Trophoblast cell (in vitro differentiated cells and primary cell): ENCODE measurements around the gene MAP3K20.

ENCODE experiments used
- DNase-seq, 2 donors: peaks; one replicate each; pipeline ENCODE4 v3.0.0-alpha.2; 2016
- H2AFZ ChIP-seq: 2 replicates; pipeline ENCODE4 v1.6.1; 2013; ENCODE audit warnings: low read length, moderate library complexity, mild to moderate bottlenecking; ENCODE audit not compliant: insufficient read depth, poor library complexity
- H2AK5ac ChIP-seq: 2 replicates; pipeline ENCODE4 v1.6.1; 2013; ENCODE audit warnings: mild to moderate bottlenecking, low read length
- H2BK120ac ChIP-seq: 2 replicates; pipeline ENCODE4 v1.6.1; 2013; ENCODE audit warnings: low read length, mild to moderate bottlenecking, moderate library complexity; ENCODE audit not compliant: insufficient read depth, poor library complexity
- H2BK12ac ChIP-seq: 2 replicates; pipeline ENCODE4 v1.6.1; 2013; ENCODE audit warnings: mild to moderate bottlenecking, low read length, moderate library complexity
- H2BK5ac ChIP-seq: 2 replicates; pipeline ENCODE4 v1.6.1; 2013; ENCODE audit warnings: low read length, low read depth, moderate library complexity, mild to moderate bottlenecking; ENCODE audit not compliant: poor library complexity
- H3K14ac ChIP-seq: 2 replicates; pipeline ENCODE4 v1.6.1; 2013; ENCODE audit warnings: mild to moderate bottlenecking, low read length
- H3K18ac ChIP-seq: 2 replicates; pipeline ENCODE4 v1.6.1; 2013; ENCODE audit warnings: mild to moderate bottlenecking, low read length
- H3K23ac ChIP-seq: 2 replicates; pipeline ENCODE4 v1.6.1; 2013; ENCODE audit warnings: low read length
- H3K27ac ChIP-seq: 2 replicates; pipeline ENCODE4 v1.5.1; 2013; ENCODE audit warnings: low read depth, mild to moderate bottlenecking, inconsistent platforms, low read length, moderate library complexity
- H3K27me3 ChIP-seq: 2 replicates; pipeline ENCODE4 v1.6.1; 2013; ENCODE audit warnings: inconsistent platforms, mild to moderate bottlenecking, low read length, moderate library complexity; ENCODE audit not compliant: insufficient read depth
- H3K36me3 ChIP-seq, 2 experiments: 1 replicate in 1 of 2; 2 replicates in 1 of 2; pipeline ENCODE4 v1.6.1; 2013; ENCODE audit warnings: low read length in 2 of 2, mild to moderate bottlenecking in 2 of 2, moderate library complexity in 1 of 2; ENCODE audit not compliant: insufficient read depth in 2 of 2, control insufficient read depth in 1 of 2
- H3K4ac ChIP-seq: 2 replicates; pipeline ENCODE4 v1.6.1; 2013; ENCODE audit warnings: low read depth, mild to moderate bottlenecking, low read length, moderate library complexity
- H3K4me1 ChIP-seq, 2 experiments: 1 replicate in 1 of 2; 2 replicates in 1 of 2; pipeline ENCODE4 v1.6.1; 2013; ENCODE audit warnings: low read length in 2 of 2, mild to moderate bottlenecking in 2 of 2, moderate library complexity in 1 of 2; ENCODE audit not compliant: insufficient read depth in 2 of 2, control insufficient read depth in 1 of 2
- H3K4me2 ChIP-seq: 2 replicates; pipeline ENCODE4 v1.6.1; 2013; ENCODE audit warnings: inconsistent platforms, mild to moderate bottlenecking, low read length, moderate library complexity
- H3K4me3 ChIP-seq: 2 replicates; pipeline ENCODE4 v1.5.1; 2013; ENCODE audit warnings: mild to moderate bottlenecking, low read depth, low read length, inconsistent platforms
- H3K79me1 ChIP-seq: one replicate; pipeline ENCODE4 v1.6.1; 2013; ENCODE audit warnings: low read length
- H3K79me2 ChIP-seq: 2 replicates; pipeline ENCODE4 v1.6.1; 2013; ENCODE audit warnings: low read length, mild to moderate bottlenecking; ENCODE audit not compliant: control insufficient read depth, insufficient read depth, poor library complexity
- H3K9ac ChIP-seq: 2 replicates; pipeline ENCODE4 v1.6.1; 2013; ENCODE audit warnings: mild to moderate bottlenecking, low read length
- H3K9me3 ChIP-seq: 2 replicates; pipeline ENCODE4 v1.6.1; 2013; ENCODE audit warnings: low read depth, mild to moderate bottlenecking, control low read depth, inconsistent platforms, low read length; ENCODE audit not compliant: insufficient read depth
- H4K12ac ChIP-seq: 2 replicates; pipeline ENCODE4 v1.6.1; 2013; ENCODE audit warnings: low read depth, mild to moderate bottlenecking, low read length, moderate library complexity
- H4K8ac ChIP-seq: 2 replicates; pipeline ENCODE4 v1.6.1; 2013; ENCODE audit warnings: low read depth, mild to moderate bottlenecking, low read length, moderate library complexity
- H4K91ac ChIP-seq: one replicate; pipeline ENCODE4 v1.6.1; 2013; ENCODE audit warnings: low read depth, mild to moderate bottlenecking, low read length, moderate library complexity
- WGBS: extraction: QIAGEN DNeasy Blood & Tissue Kit; methylation state at CpG from one replicate; pipeline ENCODE4 v1.1.7; 2013; ENCODE audit warnings: missing lambda C conversion rate; ENCODE audit not compliant: insufficient read length, insufficient coverage; ENCODE audit errors: extremely low coverage; 5-methylcytosine and 5-hydroxymethylcytosine counted together

The MAP3K20 gene

DNA sequence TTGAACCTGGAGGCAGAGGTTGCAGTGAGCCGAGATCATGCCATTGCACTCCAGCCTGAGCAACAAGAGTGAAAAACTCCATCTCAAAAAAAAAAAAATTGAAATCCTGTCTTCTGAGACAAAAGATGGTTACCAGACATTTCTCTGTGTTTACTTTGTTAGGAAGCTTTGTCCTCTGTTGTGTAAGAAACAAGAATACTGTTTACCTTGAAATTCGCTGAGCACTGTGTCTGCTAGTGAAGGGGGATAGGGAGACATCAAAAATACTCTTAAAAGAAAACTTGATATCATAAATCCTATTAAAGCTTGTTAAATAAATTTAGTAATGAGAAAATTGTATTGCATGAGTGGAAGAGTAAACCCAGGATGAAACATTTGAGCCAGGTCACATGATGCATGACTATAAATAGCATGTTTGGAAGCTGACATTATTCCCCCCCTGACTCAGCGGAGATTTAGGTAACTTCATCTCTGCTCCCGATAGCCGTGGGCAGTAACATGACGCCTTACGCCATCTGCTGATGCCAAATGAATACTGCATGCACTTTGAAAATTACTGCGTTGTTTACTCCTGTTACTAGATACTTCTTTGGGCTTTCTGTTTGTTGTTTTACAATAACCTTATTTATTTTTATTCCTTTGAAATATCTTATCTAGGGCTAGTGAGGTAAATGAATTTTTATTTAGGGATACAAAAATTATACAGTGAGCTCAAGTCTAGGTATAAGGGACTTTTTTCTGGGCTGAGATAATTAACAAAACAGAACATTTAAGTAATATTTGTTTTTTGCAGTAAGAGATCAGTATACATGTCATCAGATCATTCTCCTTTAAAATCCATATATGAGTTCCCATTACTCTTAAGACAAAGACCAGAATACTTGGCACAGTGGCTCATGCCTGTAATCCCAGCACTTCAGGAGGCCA is 134.9 kb downstream of the MAP3K20 start:
- no peaks in the 10 kb centered on the region for H3K36me3 ChIP-seq
- H2AK5ac ChIP-seq: no peak overlapping the region
- no peak overlapping the region for H3K27ac ChIP-seq
- no peak overlapping the region for H3K18ac ChIP-seq
- no peak overlapping the region for H2BK120ac ChIP-seq
- WGBS: no CpG with 5 or more reads among the region's 8 CpGs
- no peak overlapping the region for H3K4me3 ChIP-seq
- peak; percentile 64 to 94 for DNase-seq
- no peak overlapping the region for H3K4me2 ChIP-seq
- H3K9ac ChIP-seq: no peak overlapping the region
- no peaks in the 10 kb centered on the region for H3K79me1 ChIP-seq
- no peak overlapping the region for H2BK12ac ChIP-seq
- no peak overlapping the region for H3K4ac ChIP-seq
- H4K12ac ChIP-seq: no peak overlapping the region
- no peaks in the 10 kb centered on the region for H3K9me3 ChIP-seq
- no peak overlapping the region for H3K14ac ChIP-seq
- no peak overlapping the region for H4K8ac ChIP-seq
- H3K23ac ChIP-seq: no peak overlapping the region
- H3K79me2 ChIP-seq: no peaks in the 10 kb centered on the region
- H2AFZ ChIP-seq: no peak overlapping the region
- no peaks in the 10 kb centered on the region for H3K4me1 ChIP-seq
- H2BK5ac ChIP-seq: no peak overlapping the region
- no peak overlapping the region for H4K91ac ChIP-seq
- no peaks in the 10 kb centered on the region for H3K27me3 ChIP-seq

DNA sequence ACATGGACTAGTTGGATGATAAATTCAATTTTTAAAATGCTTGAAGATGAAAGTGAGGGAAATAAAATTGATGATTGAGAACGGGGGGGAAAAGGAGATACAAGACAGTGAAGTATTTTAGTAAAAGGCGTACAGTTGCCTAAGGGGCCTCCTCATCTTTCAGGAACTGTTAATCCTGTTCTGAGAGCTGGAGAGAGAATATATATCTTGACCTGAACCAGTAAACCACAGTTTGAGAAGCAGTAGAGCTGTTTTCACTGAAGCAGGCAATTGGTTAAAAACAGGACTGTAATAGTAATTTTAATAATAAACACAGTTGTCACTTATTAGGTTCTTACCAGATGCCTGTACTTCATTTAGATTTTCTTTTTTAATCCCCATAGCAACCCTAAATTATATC is 137.5 kb downstream of the MAP3K20 start:
- Histone ChIP-seq H2BK5ac (no peak overlapping the region), H3K18ac (no peak overlapping the region), H3K27ac (no peak overlapping the region), H3K4ac (no peak overlapping the region), H3K14ac (no peak overlapping the region), H2BK12ac (no peak overlapping the region), H3K23ac (no peak overlapping the region), H4K8ac (no peak overlapping the region), H2AFZ (no peak overlapping the region), H3K36me3 (no peaks in the 10 kb centered on the region), H3K4me3 (no peak overlapping the region), H4K12ac (no peak overlapping the region), H3K79me2 (no peaks in the 10 kb centered on the region), H3K9ac (no peak overlapping the region), H3K4me1 (no peaks in the 10 kb centered on the region), H4K91ac (no peak overlapping the region), H3K9me3 (no peaks in the 10 kb centered on the region), H3K27me3 (no peaks in the 10 kb centered on the region), H2BK120ac (no peak overlapping the region), H2AK5ac (no peak overlapping the region), H3K4me2 (no peak overlapping the region), H3K79me1 (no peaks in the 10 kb centered on the region)
- no peak for DNase-seq
- WGBS: 94% methylated on average over 2 of the region's 2 CpGs

DNA sequence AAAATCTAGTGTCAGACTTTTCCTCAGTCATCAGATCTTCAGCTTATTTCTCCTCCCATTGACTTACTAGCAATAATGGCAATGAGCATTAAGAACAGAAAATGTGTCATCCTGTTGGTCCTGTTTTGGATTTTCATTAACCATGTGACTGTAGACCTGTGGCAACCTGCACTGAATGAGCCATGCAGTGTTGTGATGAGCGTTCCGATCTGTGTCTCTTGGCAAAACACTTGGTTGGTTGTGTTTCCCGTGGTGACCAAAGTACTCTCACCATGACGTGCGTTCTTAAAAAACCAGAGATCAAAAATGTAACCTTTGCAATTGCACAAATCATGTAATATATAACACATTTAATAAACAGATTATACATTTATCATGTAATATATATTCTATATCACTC is 138.6 kb downstream of the MAP3K20 start:
- no CpG with 5 or more reads among the region's 5 CpGs for WGBS
- H2BK12ac ChIP-seq: no peak overlapping the region

DNA sequence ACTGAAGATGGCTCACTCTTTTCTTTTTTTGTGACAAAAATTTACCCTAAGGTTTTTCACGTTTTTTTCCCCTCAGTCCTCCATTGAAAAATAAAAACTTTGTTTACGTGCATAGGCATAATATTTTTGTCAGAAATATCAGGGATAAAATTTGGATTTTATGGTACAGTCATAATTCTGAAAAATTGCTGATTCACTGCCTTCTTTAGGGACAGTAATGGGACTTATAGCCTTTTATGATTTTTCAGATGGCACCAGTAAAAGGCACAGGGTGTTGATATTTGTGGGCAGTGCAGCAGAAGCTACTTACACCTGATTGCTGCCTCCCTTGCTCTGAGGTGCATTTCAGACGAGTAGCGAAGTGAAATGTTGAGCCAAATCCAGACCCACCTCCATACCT is 139.7 kb downstream of the MAP3K20 start:
- H4K12ac ChIP-seq: no peak overlapping the region
- H4K91ac ChIP-seq: no peak overlapping the region
- no peak overlapping the region for H2BK12ac ChIP-seq
- no peak overlapping the region for H3K23ac ChIP-seq
- H2AK5ac ChIP-seq: no peak overlapping the region
- no peak overlapping the region for H3K4me3 ChIP-seq
- no peaks in the 10 kb centered on the region for H3K9me3 ChIP-seq
- no peak overlapping the region for H3K4ac ChIP-seq
- H3K36me3 ChIP-seq: no peaks in the 10 kb centered on the region
- no peak overlapping the region for H4K8ac ChIP-seq
- no CpG with 5 or more reads among the region's 4 CpGs for whole genome bisulfite sequencing
- no peaks in the 10 kb centered on the region for H3K79me1 ChIP-seq
- no peak overlapping the region for H3K27ac ChIP-seq
- no peak overlapping the region for H3K14ac ChIP-seq
- H2BK5ac ChIP-seq: no peak overlapping the region
- no peak for DNase-seq
- H3K4me1 ChIP-seq: no peaks in the 10 kb centered on the region
- no peak overlapping the region for H3K9ac ChIP-seq
- no peak overlapping the region for H3K18ac ChIP-seq
- no peaks in the 10 kb centered on the region for H3K79me2 ChIP-seq
- H3K4me2 ChIP-seq: no peak overlapping the region
- no peak overlapping the region for H2BK120ac ChIP-seq
- H3K27me3 ChIP-seq: no peaks in the 10 kb centered on the region
- no peak overlapping the region for H2AFZ ChIP-seq

More for the DNA sequence above, 138.6 kb downstream of the MAP3K20 start:
- Histone ChIP-seq H3K14ac (no peak overlapping the region), H2AK5ac (no peak overlapping the region), H3K23ac (no peak overlapping the region), H4K91ac (no peak overlapping the region), H3K4ac (no peak overlapping the region), H3K9me3 (no peaks in the 10 kb centered on the region), H3K4me3 (no peak overlapping the region), H3K27me3 (no peaks in the 10 kb centered on the region), H3K4me1 (no peaks in the 10 kb centered on the region), H4K12ac (no peak overlapping the region), H3K79me2 (no peaks in the 10 kb centered on the region), H2BK5ac (no peak overlapping the region), H4K8ac (no peak overlapping the region), H3K18ac (no peak overlapping the region), H3K9ac (no peak overlapping the region), H2BK120ac (no peak overlapping the region), H3K27ac (no peak overlapping the region), H3K36me3 (no peaks in the 10 kb centered on the region), H3K79me1 (no peaks in the 10 kb centered on the region), H3K4me2 (no peak overlapping the region), H2AFZ (no peak overlapping the region)
- no peak for DNase-seq
